GM23248 (cell line): Measurements from ENCODE around the gene ALDH1L2.

Experiments used
- EZH2 ChIP-seq: fragments of 200-600 bp; sonication (generic); IDR thresholded peaks from 2 replicates; pipeline ENCODE4 v1.6.1; 2018; ENCODE audit warnings: antibody characterized with exemption, mild to moderate bottlenecking; ENCODE audit not compliant: insufficient read depth, poor library complexity, severe bottlenecking
- EZH2phosphoT487 ChIP-seq: fragments of 200-600 bp; sonication (generic); IDR thresholded peaks from 2 replicates; pipeline ENCODE4 v1.6.1; 2018; ENCODE audit warnings: antibody characterized with exemption, moderate library complexity, mild to moderate bottlenecking, low read depth; ENCODE audit not compliant: insufficient read depth

GRCh38 chr12:104990950-104991349, 93.3 kb downstream of the ALDH1L2 start:
- TF ChIP-seq EZH2 (no peak), EZH2phosphoT487 (no peak)
